GM19455 (cell line): ENCODE data around the gene GJC2.

Experiments
- ATAC-seq: cut with Tn5 transposase; IDR thresholded peaks from one replicate; pipeline ENCODE4 v1.9.1; 2021; ENCODE audit not compliant: unreplicated experiment

The GJC2 gene

GRCh38 chr1:228144193-228144992, 5.3 kb upstream of the GJC2 start:
- ATAC-seq = no peak

GRCh38 chr1:228144993-228145343, 4.8 kb upstream of the GJC2 start:
- ATAC-seq = no peak

GRCh38 chr1:228145463-228146416, 4.0 kb upstream of the GJC2 start:
- no peak for ATAC-seq

GRCh38 chr1:228146417-228147150, 3.1 kb upstream of the GJC2 start:
- no peak for ATAC-seq

- ATAC-seq = no peak
These were observed 2.5 kb upstream of the GJC2 start for GRCh38 chr1:228147151-228147693.

GRCh38 chr1:228147768-228148167, 2.0 kb upstream of the GJC2 start:
- ATAC-seq = no peak

- no peak for ATAC-seq
These were observed 1.4 kb upstream of the GJC2 start for GRCh38 chr1:228148196-228148861.

GRCh38 chr1:228148935-228149405, 760 bp upstream of the GJC2 start:
- no peak for ATAC-seq

GRCh38 chr1:228150120-228150460, 360 bp downstream of the GJC2 start:
- ATAC-seq = no peak

GRCh38 chr1:228150461-228151179, 890 bp downstream of the GJC2 start:
- ATAC-seq = no peak

- no peak for ATAC-seq
These were observed 1.6 kb downstream of the GJC2 start for GRCh38 chr1:228151180-228151925.

GRCh38 chr1:228152097-228152917, 2.6 kb downstream of the GJC2 start:
- no peak for ATAC-seq

GRCh38 chr1:228152918-228153258, 3.2 kb downstream of the GJC2 start:
- ATAC-seq = no peak

- no peak for ATAC-seq
These were observed 4.4 kb downstream of the GJC2 start for GRCh38 chr1:228154021-228154669.

GRCh38 chr1:228154670-228155571, 5.2 kb downstream of the GJC2 start:
- no peak for ATAC-seq

- ATAC-seq = no peak
These were observed 6.1 kb downstream of the GJC2 start for GRCh38 chr1:228155596-228156514.
